Caco-2 (cell line): Measurements from ENCODE around the gene GON7. TPM values are rescaled to one million over a fixed set of nuclear protein-coding genes. Genes with fewer than 3 reads are reported as not detected.

ENCODE experiments used
- BruUV-seq: library from RNA; stranded (reverse); fragments of 400-500 nt; replicated peaks from 2 replicates; lab custom pipeline; 2021; lab: Mats Ljungman, UMichigan
- CTCF ChIA-PET: fragments of 300-600 bp; sonication (Branson Sonifier 250); formaldehyde crosslinking; loops from one replicate; lab custom pipeline; 2022; ENCODE audit warnings: antibody characterized with exemption; lab: Charles Lee
- POLR2A ChIA-PET: fragments of 300-600 bp; sonication (Branson Sonifier 250); formaldehyde crosslinking; loops from one replicate; lab custom pipeline; 2022; ENCODE audit warnings: antibody characterized with exemption; lab: Charles Lee
- DNase-seq, 2 experiments: peaks; one replicate each; pipeline versions ENCODE4 v3.0.0 to v3.0.0-alpha.2; 2020 to 2022
- H3K27me3 ChIP-seq: replicated peaks from 2 replicates; pipeline ENCODE4 v1.6.0; 2011; ENCODE audit warnings: low read length; ENCODE audit not compliant: control insufficient read depth, insufficient read depth
- H3K36me3 ChIP-seq: 2 replicates; pipeline ENCODE4 v1.5.1; 2011; ENCODE audit warnings: low read length; ENCODE audit not compliant: control insufficient read depth, insufficient read depth
- H3K4me1 ChIP-seq: fragments of 250-450 bp; sonication (Bioruptor Pico); 2 replicates; pipeline ENCODE4 v1.5.1; 2020; ENCODE audit warnings: mild to moderate bottlenecking
- H3K4me3 ChIP-seq: 2 replicates; pipeline ENCODE4 v1.5.1; 2011; ENCODE audit warnings: low read depth, mild to moderate bottlenecking, control low read depth, low read length
- H3K9me3 ChIP-seq: fragments of 250-450 bp; sonication (Bioruptor Pico); 2 replicates; pipeline ENCODE4 v1.5.1; 2020; ENCODE audit warnings: mild to moderate bottlenecking, moderate library complexity
- H3K27ac Mint-ChIP-seq: one replicate; pipeline ENCODE4 v1.8.0; 2022; ENCODE audit warnings: mixed read lengths; ENCODE audit not compliant: unreplicated experiment
- H3K27me3 Mint-ChIP-seq: one replicate; pipeline ENCODE4 v1.8.0; 2022; ENCODE audit warnings: mixed read lengths; ENCODE audit not compliant: insufficient read depth, unreplicated experiment
- H3K36me3 Mint-ChIP-seq: one replicate; pipeline ENCODE4 v1.8.0; 2022; ENCODE audit warnings: mild to moderate bottlenecking, mixed read lengths; ENCODE audit not compliant: insufficient read depth, unreplicated experiment
- H3K4me1 Mint-ChIP-seq: one replicate; pipeline ENCODE4 v1.8.0; 2022; ENCODE audit warnings: low read depth, mixed read lengths; ENCODE audit not compliant: unreplicated experiment
- H3K4me3 Mint-ChIP-seq: one replicate; pipeline ENCODE4 v1.8.0; 2022; ENCODE audit warnings: mild to moderate bottlenecking, moderate library complexity, mixed read lengths; ENCODE audit not compliant: unreplicated experiment
- H3K9me3 Mint-ChIP-seq: one replicate; pipeline ENCODE4 v1.8.0; 2022; ENCODE audit warnings: mixed read lengths; ENCODE audit not compliant: unreplicated experiment
- intact Hi-C: fragments of 100-400 bp; cut with micrococcal nuclease; formaldehyde crosslinking; loops from one replicate; pipeline ENCODE4 v1.10.0; 2022; ENCODE audit not compliant: unreplicated experiment
- total RNA-seq: library from RNA; stranded (reverse); gene quantifications from 2 replicates; pipeline ENCODE4 v1.2.3, GENCODE V29; 2022
- TF ChIP-seq, protein P1 (sequence below), 2 experiments: fragments of 200-600 bp in 1 of 2; IDR thresholded peaks; 1 replicate in 1 of 2; 2 replicates in 1 of 2; pipeline versions ENCODE4 v1.5.1 to v1.8.0; 2011 to 2022; ENCODE audit warnings: antibody characterized with exemption in 1 of 2, control low read depth in 1 of 2, inconsistent platforms in 1 of 2, low read depth in 1 of 2, low read length in 1 of 2, mild to moderate bottlenecking in 1 of 2, moderate library complexity in 1 of 2; ENCODE audit not compliant: insufficient read depth in 1 of 2, severe bottlenecking in 1 of 2, unreplicated experiment in 1 of 2

Gene GON7
- total RNA-seq, 1 experiment from 2014 or later: 10.8 TPM

DNA sequence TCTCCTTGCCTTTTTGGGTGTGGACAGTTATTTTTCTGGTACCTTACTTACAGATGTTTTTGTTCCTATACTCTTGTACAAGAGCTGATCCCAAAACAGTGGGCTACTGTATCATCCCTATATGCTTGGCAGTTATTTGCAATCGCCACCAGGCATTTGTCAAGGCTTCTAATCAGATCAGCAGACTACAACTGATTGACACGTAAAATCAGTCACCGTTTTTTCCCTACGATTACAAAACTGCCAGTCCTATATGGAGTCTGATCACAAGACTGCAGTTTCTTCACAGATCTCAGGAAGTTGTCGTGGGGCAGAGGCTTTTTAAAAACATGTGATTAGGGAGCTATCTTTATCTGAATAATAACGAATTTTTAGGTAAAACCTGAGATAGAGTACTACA lies 20.4 kb downstream of the GON7 start:
- Mint-ChIP-seq H3K4me3 (peak overlapping the region; percentile 86), H3K9me3 (no peaks in the 10 kb centered on the region), H3K27me3 (no peaks in the 10 kb centered on the region), H3K36me3 (no peaks in the 10 kb centered on the region), H3K4me1 (no peaks in the 10 kb centered on the region), H3K27ac (no peak overlapping the region)
- Histone ChIP-seq H3K4me3 (no peak overlapping the region; the same call in 1 of the 2 replicates), H3K9me3 (no peaks in the 10 kb centered on the region), H3K27me3 (no peaks in the 10 kb centered on the region), H3K36me3 (no peaks in the 10 kb centered on the region), H3K4me1 (no peaks in the 10 kb centered on the region; the same call in 1 of the 2 replicates)
- TF ChIP-seq, protein P1, sequence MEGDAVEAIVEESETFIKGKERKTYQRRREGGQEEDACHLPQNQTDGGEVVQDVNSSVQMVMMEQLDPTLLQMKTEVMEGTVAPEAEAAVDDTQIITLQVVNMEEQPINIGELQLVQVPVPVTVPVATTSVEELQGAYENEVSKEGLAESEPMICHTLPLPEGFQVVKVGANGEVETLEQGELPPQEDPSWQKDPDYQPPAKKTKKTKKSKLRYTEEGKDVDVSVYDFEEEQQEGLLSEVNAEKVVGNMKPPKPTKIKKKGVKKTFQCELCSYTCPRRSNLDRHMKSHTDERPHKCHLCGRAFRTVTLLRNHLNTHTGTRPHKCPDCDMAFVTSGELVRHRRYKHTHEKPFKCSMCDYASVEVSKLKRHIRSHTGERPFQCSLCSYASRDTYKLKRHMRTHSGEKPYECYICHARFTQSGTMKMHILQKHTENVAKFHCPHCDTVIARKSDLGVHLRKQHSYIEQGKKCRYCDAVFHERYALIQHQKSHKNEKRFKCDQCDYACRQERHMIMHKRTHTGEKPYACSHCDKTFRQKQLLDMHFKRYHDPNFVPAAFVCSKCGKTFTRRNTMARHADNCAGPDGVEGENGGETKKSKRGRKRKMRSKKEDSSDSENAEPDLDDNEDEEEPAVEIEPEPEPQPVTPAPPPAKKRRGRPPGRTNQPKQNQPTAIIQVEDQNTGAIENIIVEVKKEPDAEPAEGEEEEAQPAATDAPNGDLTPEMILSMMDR (IDR thresholded peaks at IDR 0.05; ENCODE audit: insufficient read depth in 1 of 2, low read depth in 1 of 2, low read length in 1 of 2, severe bottlenecking in 1 of 2, unreplicated experiment in 1 of 2): no peak
- intact Hi-C loops: no loop called here
- BruUV-seq: TSS peak; percentile 54
- POLR2A ChIA-PET: no interaction called here
- DNase-seq: no peak
- CTCF ChIA-PET: no interaction called here

DNA sequence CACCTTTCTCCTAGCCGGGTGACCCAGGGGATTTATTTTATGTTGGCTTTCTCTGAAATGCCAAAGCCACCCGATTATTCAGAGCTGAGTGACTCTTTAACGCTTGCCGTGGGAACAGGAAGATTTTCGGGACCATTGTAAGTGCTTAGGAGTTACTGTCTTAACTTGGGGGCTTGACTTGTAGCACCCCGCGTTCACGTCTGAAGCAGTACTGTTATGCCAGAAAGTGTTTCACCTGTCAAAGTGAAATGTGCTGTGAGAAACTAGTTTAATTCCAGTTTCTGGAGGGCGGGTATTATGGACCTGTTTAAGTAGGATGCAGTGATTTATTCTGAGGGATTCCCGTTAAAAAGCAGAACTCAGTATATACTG lies 21.5 kb downstream of the GON7 start:
- Mint-ChIP-seq H3K27ac (no peak overlapping the region), H3K4me1 (no peaks in the 10 kb centered on the region), H3K4me3 (peak overlapping the region; percentile 86), H3K27me3 (no peaks in the 10 kb centered on the region), H3K9me3 (no peaks in the 10 kb centered on the region), H3K36me3 (no peaks in the 10 kb centered on the region)
- Histone ChIP-seq H3K36me3 (no peaks in the 10 kb centered on the region), H3K27me3 (no peaks in the 10 kb centered on the region), H3K4me1 (no peaks in the 10 kb centered on the region; the same call in 1 of the 2 replicates), H3K9me3 (no peaks in the 10 kb centered on the region), H3K4me3 (peak overlapping the region; percentile 100)
- TF ChIP-seq, protein P1 (IDR thresholded peaks at IDR 0.05; ENCODE audit: insufficient read depth in 1 of 2, low read depth in 1 of 2, low read length in 1 of 2, severe bottlenecking in 1 of 2, unreplicated experiment in 1 of 2): no peak
- intact Hi-C loops: loop anchor here (1.0 kb wide), 1 partner anchor 34 kb away; no protein-coding TSS in a partner anchor
- DNase-seq: peak in 1 of 2 experiments; percentile 3
- ChIA-PET CTCF (interaction anchor here (0.7 to 2.6 kb wide), 6 partner anchors 19 to 305 kb away, joined by 3 to 24 read pairs (median 4); partner anchors contain the start of genes GON7 and UBR7), POLR2A (interaction anchor here (0.7 to 2.6 kb wide), 4 partner anchors 9 to 72 kb away, joined by 3 to 24 read pairs (median 4); partner anchors contain the start of genes GON7 and UBR7)
- no TSS peak for BruUV-seq

DNA sequence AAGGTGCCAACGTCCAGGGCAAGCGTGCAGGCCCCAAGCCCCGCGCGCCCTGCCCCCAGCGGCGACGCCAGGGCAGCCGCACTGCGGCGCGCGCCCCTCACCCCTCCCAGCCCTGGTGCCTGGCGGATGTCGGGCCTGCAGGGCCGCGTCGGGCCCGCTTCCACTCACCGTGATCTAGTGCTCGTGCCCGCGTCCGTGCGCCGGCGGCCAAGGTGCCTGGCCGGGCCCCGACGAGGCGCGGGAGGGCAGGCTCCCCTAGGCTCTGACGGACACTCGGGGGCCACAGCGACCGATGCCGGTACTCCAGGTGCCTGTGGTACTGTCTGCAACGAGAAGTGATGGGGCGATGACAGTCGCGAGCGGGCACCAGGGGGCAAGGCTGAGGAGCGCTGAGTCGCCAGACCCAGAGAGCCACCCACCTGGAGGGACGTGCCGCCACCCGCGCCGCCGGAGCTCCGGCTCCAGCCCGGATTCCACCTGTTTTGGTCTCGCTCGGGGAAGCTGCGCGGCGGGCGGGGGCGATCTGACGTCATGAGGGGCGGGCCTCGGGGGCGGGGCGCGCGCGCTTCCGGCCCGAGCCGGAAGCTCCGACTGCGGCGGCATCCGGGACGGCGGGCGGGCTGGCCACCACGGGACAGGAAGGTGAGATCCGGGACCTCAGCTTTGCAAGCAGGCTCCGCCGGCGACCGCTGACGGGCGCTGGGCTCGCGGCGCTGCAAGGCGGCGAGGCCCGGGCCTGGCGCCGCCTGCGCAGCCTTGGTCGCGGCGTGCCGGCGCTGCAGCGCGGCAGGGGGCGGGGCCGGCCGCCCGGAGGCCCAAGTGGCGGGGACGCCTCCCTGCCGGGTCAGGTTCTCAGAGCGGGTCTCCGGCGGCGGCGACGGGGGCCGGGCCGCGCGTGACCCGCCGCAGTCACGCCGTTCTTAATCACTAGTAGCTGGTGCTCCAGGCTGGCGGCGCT lies 22.2 kb downstream of the GON7 start, which contains the start of the genes LYSET and MOAP1:
LYSET (plus strand) TSS at position 927 of the 958 bp plus-strand sequence. CDS start 89 bp downstream, outside the sequence.
MOAP1 (minus strand) TSS at position 507 of the 958 bp plus-strand sequence. CDS start 655 bp downstream, outside the sequence.
- no TSS peak for BruUV-seq
- peak; percentile 88 to 91 for DNase-seq
- H3K27me3 Mint-ChIP-seq: no peaks in the 10 kb centered on the region
- H3K36me3 ChIP-seq: no peaks in the 10 kb centered on the region
- no peaks in the 10 kb centered on the region for H3K9me3 Mint-ChIP-seq
- no peaks in the 10 kb centered on the region for H3K4me1 Mint-ChIP-seq
- H3K36me3 Mint-ChIP-seq: no peaks in the 10 kb centered on the region
- no peaks in the 10 kb centered on the region; the same call in 1 of the 2 replicates for H3K4me1 ChIP-seq
- no peaks in the 10 kb centered on the region for H3K9me3 ChIP-seq
- intact Hi-C loops: loop anchor here (1.0 kb wide), 1 partner anchor 35 kb away; no protein-coding TSS in a partner anchor
- peak within 1 kb of the TSS; percentile 100 for H3K4me3 ChIP-seq
- TF ChIP-seq, protein P1 (IDR thresholded peaks at IDR 0.05; ENCODE audit: insufficient read depth in 1 of 2, low read depth in 1 of 2, low read length in 1 of 2, severe bottlenecking in 1 of 2, unreplicated experiment in 1 of 2): peak; percentile 6 to 22
- peak within 1 kb of the TSS; percentile 8 for H3K27ac Mint-ChIP-seq
- H3K27me3 ChIP-seq: no peaks in the 10 kb centered on the region
- peak within 1 kb of the TSS; percentile 86 for H3K4me3 Mint-ChIP-seq
- ChIA-PET POLR2A (interaction anchor here (0.7 to 2.6 kb wide), 4 partner anchors 9 to 71 kb away, joined by 3 to 24 read pairs (median 4); partner anchors contain the start of genes GON7 and UBR7), CTCF (interaction anchor here (0.7 to 2.6 kb wide), 8 partner anchors 14 to 304 kb away, joined by 3 to 24 read pairs (median 4); partner anchors contain the start of genes GON7 and UBR7)
